HepG2 (cell line): ENCODE data around the gene SNAI3. TPM values are rescaled to one million over a fixed set of nuclear protein-coding genes. Genes with fewer than 3 reads are reported as not detected.

Source experiments
- ATAD3A ChIP-seq: sonication (generic); formaldehyde crosslinking; IDR thresholded peaks from 2 replicates; pipeline ENCODE4 v1.4.0; 2020; ENCODE audit warnings: missing genetic modification reagents
- ATF7-NPFF ChIP-seq: sonication (generic); formaldehyde crosslinking; IDR thresholded peaks from 2 replicates; pipeline ENCODE4 v1.8.1; 2023; ENCODE audit warnings: mild to moderate bottlenecking, low read depth, missing genetic modification reagents, moderate library complexity
- GATAD1 ChIP-seq: IDR thresholded peaks from 2 replicates; pipeline ENCODE4 v1.6.1; 2016; ENCODE audit warnings: missing genetic modification reagents, missing compliant biosample characterization
- MAZ ChIP-seq, 2 experiments: sonication (generic) in 1 of 2; formaldehyde crosslinking in 1 of 2; IDR thresholded peaks; 2 replicates each; pipeline versions ENCODE4 v1.5.0 to v1.6.1; 2012 to 2020; ENCODE audit warnings: low read depth in 2 of 2, mild to moderate bottlenecking in 2 of 2, borderline replicate concordance in 1 of 2, improper control_type of control experiment in 1 of 2, low read length in 1 of 2, missing genetic modification reagents in 1 of 2, moderate library complexity in 1 of 2
- MTERF4 ChIP-seq: sonication (generic); formaldehyde crosslinking; IDR thresholded peaks from 2 replicates; pipeline ENCODE4 v1.8.0; 2023; ENCODE audit warnings: mild to moderate bottlenecking, missing genetic modification reagents
- MYNN ChIP-seq: sonication (generic); formaldehyde crosslinking; IDR thresholded peaks from 2 replicates; pipeline ENCODE4 v1.4.0; 2020; ENCODE audit warnings: mild to moderate bottlenecking, low read depth, missing genetic modification reagents
- XRCC5 ChIP-seq: fragments of 200-400 bp; formaldehyde crosslinking; optimal IDR thresholded peaks from 2 replicates; pipeline ENCODE3; 2017; ENCODE audit warnings: mild to moderate bottlenecking, low read length
- ZBED4 ChIP-seq: sonication (generic); formaldehyde crosslinking; IDR thresholded peaks from 2 replicates; pipeline ENCODE4 v1.4.0; 2020; ENCODE audit warnings: missing genetic modification reagents, borderline replicate concordance
- ZNF101 ChIP-seq: sonication (generic); formaldehyde crosslinking; IDR thresholded peaks from 2 replicates; pipeline ENCODE4 v1.4.0; 2020; ENCODE audit warnings: mild to moderate bottlenecking, low read depth, missing genetic modification reagents, borderline replicate concordance
- ZNF510 ChIP-seq: sonication (generic); formaldehyde crosslinking; IDR thresholded peaks from 2 replicates; pipeline ENCODE4 v1.4.0; 2020; ENCODE audit warnings: low read depth, mild to moderate bottlenecking, missing genetic modification reagents
- ZNF691 ChIP-seq: sonication (generic); formaldehyde crosslinking; IDR thresholded peaks from 2 replicates; pipeline ENCODE4 v1.4.0; 2020; ENCODE audit warnings: missing genetic modification reagents, low read depth, mild to moderate bottlenecking, borderline replicate concordance
- ZNF720 ChIP-seq: sonication (generic); formaldehyde crosslinking; IDR thresholded peaks from 2 replicates; pipeline ENCODE4 v1.4.0; 2020; ENCODE audit warnings: missing genetic modification reagents
- ZNF891 ChIP-seq: sonication (generic); formaldehyde crosslinking; IDR thresholded peaks from 2 replicates; pipeline ENCODE4 v1.5.0; 2020; ENCODE audit warnings: mild to moderate bottlenecking, missing genetic modification reagents
- polyA plus RNA-seq, 8 experiments: library from polyadenylated mRNA; depleted of rRNA in 3 of 8; stranded (reverse) in 7 of 8; unstranded in 1 of 8; fragments of >200 nt; fragmentation: Illumina TruSeq in 4 of 8; extraction: Trizol in 4 of 8; gene quantifications; 2 replicates each; pipeline versions ENCODE4 v1.2.1 to v1.2.3, GENCODE V29; 2011 to 2016; ENCODE audit warnings: low read depth in 4 of 8, missing spikeins in 1 of 8, mixed read lengths in 1 of 8; ENCODE audit not compliant: insufficient read depth in 1 of 8
- total RNA-seq, 5 experiments: library from RNA; depleted of rRNA; stranded (reverse); fragments of >200 nt; fragmentation: Illumina TruSeq; extraction: Trizol; gene quantifications; 2 replicates each; pipeline ENCODE4 v1.2.3, GENCODE V29; 2016; ENCODE audit warnings: low read depth in 1 of 5
- TF ChIP-seq, protein P1 (sequence below): sonication (generic); formaldehyde crosslinking; IDR thresholded peaks from 2 replicates; pipeline ENCODE4 v1.4.0; 2020; ENCODE audit warnings: mild to moderate bottlenecking, missing genetic modification reagents
- TF ChIP-seq, protein P2 (sequence below): IDR thresholded peaks from 2 replicates; pipeline ENCODE4 v1.6.1; 2012; ENCODE audit warnings: low read length, improper control_type of control experiment

Gene SNAI3
- total and polyA plus RNA-seq, 2 of the 13 experiments (the other 11 are each of a cell fraction or from before 2014, with no cell fraction given) = 0.09 to 0.18 TPM

DNA sequence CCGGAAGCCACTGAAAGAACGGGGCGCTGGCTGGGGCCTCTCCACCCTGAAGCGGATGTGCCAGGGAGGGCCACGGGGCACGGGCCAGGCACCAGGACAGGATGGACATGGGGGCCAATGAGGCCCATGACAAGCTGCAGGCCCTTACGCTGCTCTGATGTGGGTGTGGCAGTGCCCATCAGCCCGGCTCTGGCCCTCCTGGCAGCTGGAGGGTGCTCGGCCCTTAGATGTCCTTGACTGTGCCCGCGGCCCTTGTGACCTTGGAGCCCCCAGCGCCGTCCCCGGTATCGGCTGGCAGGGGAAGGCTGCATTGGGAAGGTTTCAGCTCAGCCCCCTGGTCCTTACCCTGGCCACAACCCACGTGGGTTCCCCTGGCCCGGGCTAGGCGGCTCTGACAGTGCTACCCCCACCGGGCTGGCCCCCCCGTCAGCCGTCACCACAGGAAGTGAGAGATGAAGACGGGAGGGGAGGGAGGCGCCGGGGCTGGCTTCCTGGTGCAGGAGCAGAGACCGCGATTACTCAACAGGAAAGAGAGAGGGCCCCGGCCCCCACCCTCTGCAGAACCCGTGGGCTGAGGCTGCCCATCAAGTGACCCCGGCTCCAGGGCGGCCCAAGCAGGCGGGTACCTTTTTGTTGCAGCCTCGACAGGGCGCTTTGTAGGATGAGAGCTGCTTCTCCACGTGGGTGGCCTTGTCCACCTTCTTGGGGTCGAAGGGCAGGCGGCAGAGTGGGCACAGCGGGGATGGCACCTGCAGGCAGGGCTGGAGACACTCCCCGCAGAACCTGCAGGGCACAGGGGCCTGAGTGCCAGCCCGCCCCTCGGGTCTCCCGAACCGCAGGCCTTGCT, 14.6 kb upstream of the SNAI3 start (continued):
- TF ChIP-seq MYNN (CRISPR knock-in tag) = peak; percentile 43; the same call in 1 of the 2 replicates
- TF ChIP-seq ZNF720 (CRISPR knock-in tag) = no peak
- peak; percentile 87 for TF ChIP-seq ZNF691 (CRISPR knock-in tag)
- no peak for TF ChIP-seq ZNF101 (CRISPR knock-in tag)
- TF ChIP-seq ZNF510 (CRISPR knock-in tag) = 0 out of 2 replicates have a peak, but pooled peaks have one; percentile 87
- TF ChIP-seq ATAD3A = no peak
- TF ChIP-seq MAZ (IDR thresholded peaks at IDR 0.05; ENCODE audit: borderline replicate concordance, low read depth, low read length) = peak; percentile 99
- peak; percentile 96 for TF ChIP-seq MAZ (CRISPR knock-in tag; IDR thresholded peaks at IDR 0.05; ENCODE audit: low read depth)
- TF ChIP-seq, protein P1, sequence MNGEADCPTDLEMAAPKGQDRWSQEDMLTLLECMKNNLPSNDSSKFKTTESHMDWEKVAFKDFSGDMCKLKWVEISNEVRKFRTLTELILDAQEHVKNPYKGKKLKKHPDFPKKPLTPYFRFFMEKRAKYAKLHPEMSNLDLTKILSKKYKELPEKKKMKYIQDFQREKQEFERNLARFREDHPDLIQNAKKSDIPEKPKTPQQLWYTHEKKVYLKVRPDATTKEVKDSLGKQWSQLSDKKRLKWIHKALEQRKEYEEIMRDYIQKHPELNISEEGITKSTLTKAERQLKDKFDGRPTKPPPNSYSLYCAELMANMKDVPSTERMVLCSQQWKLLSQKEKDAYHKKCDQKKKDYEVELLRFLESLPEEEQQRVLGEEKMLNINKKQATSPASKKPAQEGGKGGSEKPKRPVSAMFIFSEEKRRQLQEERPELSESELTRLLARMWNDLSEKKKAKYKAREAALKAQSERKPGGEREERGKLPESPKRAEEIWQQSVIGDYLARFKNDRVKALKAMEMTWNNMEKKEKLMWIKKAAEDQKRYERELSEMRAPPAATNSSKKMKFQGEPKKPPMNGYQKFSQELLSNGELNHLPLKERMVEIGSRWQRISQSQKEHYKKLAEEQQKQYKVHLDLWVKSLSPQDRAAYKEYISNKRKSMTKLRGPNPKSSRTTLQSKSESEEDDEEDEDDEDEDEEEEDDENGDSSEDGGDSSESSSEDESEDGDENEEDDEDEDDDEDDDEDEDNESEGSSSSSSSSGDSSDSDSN (CRISPR knock-in tag) = peak; percentile 70
- no peak for TF ChIP-seq ATF7-NPFF (CRISPR knock-in tag)
- TF ChIP-seq, protein P2, sequence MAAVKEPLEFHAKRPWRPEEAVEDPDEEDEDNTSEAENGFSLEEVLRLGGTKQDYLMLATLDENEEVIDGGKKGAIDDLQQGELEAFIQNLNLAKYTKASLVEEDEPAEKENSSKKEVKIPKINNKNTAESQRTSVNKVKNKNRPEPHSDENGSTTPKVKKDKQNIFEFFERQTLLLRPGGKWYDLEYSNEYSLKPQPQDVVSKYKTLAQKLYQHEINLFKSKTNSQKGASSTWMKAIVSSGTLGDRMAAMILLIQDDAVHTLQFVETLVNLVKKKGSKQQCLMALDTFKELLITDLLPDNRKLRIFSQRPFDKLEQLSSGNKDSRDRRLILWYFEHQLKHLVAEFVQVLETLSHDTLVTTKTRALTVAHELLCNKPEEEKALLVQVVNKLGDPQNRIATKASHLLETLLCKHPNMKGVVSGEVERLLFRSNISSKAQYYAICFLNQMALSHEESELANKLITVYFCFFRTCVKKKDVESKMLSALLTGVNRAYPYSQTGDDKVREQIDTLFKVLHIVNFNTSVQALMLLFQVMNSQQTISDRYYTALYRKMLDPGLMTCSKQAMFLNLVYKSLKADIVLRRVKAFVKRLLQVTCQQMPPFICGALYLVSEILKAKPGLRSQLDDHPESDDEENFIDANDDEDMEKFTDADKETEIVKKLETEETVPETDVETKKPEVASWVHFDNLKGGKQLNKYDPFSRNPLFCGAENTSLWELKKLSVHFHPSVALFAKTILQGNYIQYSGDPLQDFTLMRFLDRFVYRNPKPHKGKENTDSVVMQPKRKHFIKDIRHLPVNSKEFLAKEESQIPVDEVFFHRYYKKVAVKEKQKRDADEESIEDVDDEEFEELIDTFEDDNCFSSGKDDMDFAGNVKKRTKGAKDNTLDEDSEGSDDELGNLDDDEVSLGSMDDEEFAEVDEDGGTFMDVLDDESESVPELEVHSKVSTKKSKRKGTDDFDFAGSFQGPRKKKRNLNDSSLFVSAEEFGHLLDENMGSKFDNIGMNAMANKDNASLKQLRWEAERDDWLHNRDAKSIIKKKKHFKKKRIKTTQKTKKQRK = no peak
- 0 out of 2 replicates have a peak, but pooled peaks have one; percentile 76 for TF ChIP-seq MTERF4 (CRISPR knock-in tag)
- peak; percentile 86 for TF ChIP-seq XRCC5
- peak; percentile 93 for TF ChIP-seq ZBED4 (CRISPR knock-in tag)
- TF ChIP-seq ZNF891 (CRISPR knock-in tag) = no peak; the same call in 1 of the 2 replicates
- peak; percentile 84 for TF ChIP-seq GATAD1 (CRISPR knock-in tag)
